GM12878 (cell line): ENCODE data around the gene CACNA1S. TPM values are rescaled to one million over a fixed set of nuclear protein-coding genes. Genes with fewer than 3 reads are reported as not detected.

Source experiments
- ATAC-seq: fragments of 200-7000 bp; cut with Tn5 transposase; 3 replicates; pipeline ENCODE4 v1.9.1; 2020; ENCODE audit warnings: mild to moderate bottlenecking, moderate library complexity
- BruUV-seq: library from RNA; stranded (reverse); fragments of 400-500 nt; replicated peaks from 2 replicates; lab custom pipeline; 2021; lab: Mats Ljungman, UMichigan
- CTCF ChIA-PET: fragments of 300-600 bp; sonication (Branson Sonifier 250); formaldehyde crosslinking; extraction: SDS; loops from one replicate; lab custom pipeline; 2021; ENCODE audit warnings: inconsistent platforms; lab: Yijun Ruan, JAX
- POLR2A ChIA-PET: fragments of 350-600 bp; formaldehyde crosslinking; extraction: SDS; loops from one replicate; lab custom pipeline; 2021; ENCODE audit warnings: inconsistent platforms; lab: Charles Lee
- RAD21 ChIA-PET: fragments of 300-600 bp; sonication (Branson Sonifier 250); formaldehyde crosslinking; loops from one replicate; lab custom pipeline; 2023; ENCODE audit warnings: antibody characterized with exemption; ENCODE audit not compliant: unreplicated experiment; lab: Charles Lee
- SMC1A ChIA-PET: fragments of 300-600 bp; sonication (Branson Sonifier 250); formaldehyde crosslinking; loops from one replicate; lab custom pipeline; 2023; ENCODE audit not compliant: unreplicated experiment, uncharacterized antibody; lab: Charles Lee
- DNase-seq: peaks from one replicate; pipeline ENCODE4 v3.0.0-alpha.2; 2011; ENCODE audit warnings: low read depth, low spot score
- FAIRE-seq: peaks from 3 replicates; lab custom pipeline; 2011; peaks lifted over from hg19 to GRCh38; lab: Jason Lieb, UNC
- H2AFZ ChIP-seq: 2 replicates; pipeline ENCODE4 v1.6.0; 2011; ENCODE audit warnings: low read depth, low read length, control low read depth; ENCODE audit not compliant: control insufficient read depth
- H3K27ac ChIP-seq: 2 replicates; pipeline ENCODE4 v1.5.1; 2011; ENCODE audit warnings: control low read depth; ENCODE audit not compliant: control insufficient read depth, insufficient read depth
- H3K27me3 ChIP-seq, 2 experiments: replicated peaks in 1 of 2; 2 replicates each; pipeline versions ENCODE4 v1.6.0 to v1.6.1; 2011; ENCODE audit warnings: low read length in 1 of 2; ENCODE audit not compliant: control insufficient read depth in 2 of 2, insufficient read depth in 2 of 2
- H3K36me3 ChIP-seq, 2 experiments: 2 replicates each; pipeline ENCODE4 v1.5.1; 2011; ENCODE audit warnings: low read length in 1 of 2; ENCODE audit not compliant: control insufficient read depth in 2 of 2, insufficient read depth in 2 of 2
- H3K4me1 ChIP-seq: 2 replicates; pipeline ENCODE4 v1.6.1; 2011; ENCODE audit warnings: mild to moderate bottlenecking, low read length, moderate library complexity, mixed read lengths; ENCODE audit not compliant: control insufficient read depth, insufficient read depth
- H3K4me2 ChIP-seq: 2 replicates; pipeline ENCODE4 v1.6.0; 2011; ENCODE audit warnings: control low read depth; ENCODE audit not compliant: control insufficient read depth, insufficient read depth
- H3K4me3 ChIP-seq: fragments of 200-600 bp; sonication (generic); 2 replicates; pipeline ENCODE4 v1.5.1; 2016
- H3K79me2 ChIP-seq: 2 replicates; pipeline ENCODE4 v1.6.0; 2011; ENCODE audit warnings: low read length; ENCODE audit not compliant: control insufficient read depth, insufficient read depth
- H3K9ac ChIP-seq: 2 replicates; pipeline ENCODE4 v1.8.0; 2011; ENCODE audit warnings: low read length, control low read depth, mixed read lengths; ENCODE audit not compliant: control insufficient read depth, insufficient read depth
- H3K9me3 ChIP-seq: replicated peaks from 3 replicates; pipeline ENCODE4 v1.5.1; 2011; ENCODE audit warnings: mild to moderate bottlenecking, low read length; ENCODE audit not compliant: control insufficient read depth, insufficient read depth
- H4K20me1 ChIP-seq: 2 replicates; pipeline ENCODE4 v1.6.0; 2011; ENCODE audit not compliant: control insufficient read depth, insufficient read depth
- BCL11A ChIP-seq: IDR thresholded peaks from 2 replicates; pipeline ENCODE4 v1.6.1; 2011; ENCODE audit warnings: low read depth, low read length
- BMI1 ChIP-seq: fragments of 450-650 bp; IDR thresholded peaks from 2 replicates; pipeline ENCODE4 v1.6.1; 2016; ENCODE audit warnings: mild to moderate bottlenecking, moderate library complexity, borderline replicate concordance
- HDAC6 ChIP-seq: fragments of 200-600 bp; sonication (generic); IDR thresholded peaks from one replicate; pipeline ENCODE4 v1.8.0; 2017; ENCODE audit warnings: antibody characterized with exemption; ENCODE audit not compliant: unreplicated experiment
- NRF1 ChIP-seq: conservative IDR thresholded peaks from 2 replicates; pipeline ENCODE4 v1.6.1; 2011; ENCODE audit warnings: mild to moderate bottlenecking, low read depth, low read length, improper control_type of control experiment
- PKNOX1 ChIP-seq: fragments of 450-650 bp; IDR thresholded peaks from 2 replicates; pipeline ENCODE4 v1.6.1; 2016; ENCODE audit warnings: mild to moderate bottlenecking
- POLR2AphosphoS2 ChIP-seq: IDR thresholded peaks from 2 replicates; pipeline ENCODE4 v1.6.1; 2011; ENCODE audit warnings: low read depth, mild to moderate bottlenecking, low read length, improper control_type of control experiment, moderate library complexity
- RAD21 ChIP-seq: IDR thresholded peaks from 2 replicates; pipeline ENCODE4 v1.6.1; 2011; ENCODE audit warnings: mild to moderate bottlenecking, low read depth, low read length, moderate library complexity; ENCODE audit not compliant: insufficient read depth
- RFX5 ChIP-seq: IDR thresholded peaks from 2 replicates; pipeline ENCODE4 v1.6.1; 2011; ENCODE audit warnings: low read depth, low read length, improper control_type of control experiment
- SMC3 ChIP-seq: IDR thresholded peaks from 2 replicates; pipeline ENCODE4 v1.6.1; 2011; ENCODE audit warnings: low read length, improper control_type of control experiment, borderline replicate concordance
- TCF7 ChIP-seq: IDR thresholded peaks from 2 replicates; pipeline ENCODE4 v1.6.1; 2014; ENCODE audit warnings: antibody characterized with exemption, borderline replicate concordance
- YY1 ChIP-seq: IDR thresholded peaks from 2 replicates; pipeline ENCODE4 v1.6.1; 2011; ENCODE audit warnings: low read depth, mild to moderate bottlenecking, low read length
- ZBTB11 ChIP-seq: fragments of 450-650 bp; formaldehyde crosslinking; IDR thresholded peaks from 2 replicates; pipeline ENCODE4 v1.5.0; 2022; ENCODE audit warnings: mild to moderate bottlenecking, missing genetic modification characterization
- WGBS: methylation state at CpG from one replicate; pipeline ENCODE4 v1.1.6; 2016; ENCODE audit warnings: low lambda C conversion rate; ENCODE audit not compliant: insufficient replicate concordance, insufficient coverage; ENCODE audit errors: missing lambda C conversion rate; 5-methylcytosine and 5-hydroxymethylcytosine counted together
- in situ Hi-C: fragments of 300-500 bp; cut with MboI; formaldehyde crosslinking; loops from 9 replicates; pipeline ENCODE4 v1.14.3; 2018; ENCODE audit warnings: mixed read lengths
- intact Hi-C: fragments of 100-400 bp; cut with micrococcal nuclease; formaldehyde crosslinking; loops from one replicate; pipeline ENCODE4 v1.14.2; 2022; ENCODE audit not compliant: unreplicated experiment
- polyA plus RNA-seq, 11 experiments: library from polyadenylated mRNA; depleted of rRNA in 4 of 11; unstranded in 6 of 11; stranded (reverse) in 5 of 11; fragments of >200 nt; fragmentation: Nextera tagmentation in 4 of 11; fragmentation: Illumina TruSeq in 1 of 11; extraction: Ambion mirVana in 4 of 11; extraction: Trizol in 1 of 11; gene quantifications; 1 replicate in 1 of 11; 2 replicates in 10 of 11; pipeline versions ENCODE4 v1.2.1 to v1.2.3, GENCODE V29; 2011 to 2016; ENCODE audit warnings: inconsistent platforms in 2 of 11, missing spikeins in 2 of 11, low read depth in 1 of 11
- total RNA-seq, 4 experiments: library from RNA; depleted of rRNA in 3 of 4; stranded (reverse); fragments of >200 nt in 3 of 4; fragmentation: Illumina TruSeq in 1 of 4; extraction: Trizol in 1 of 4; gene quantifications; 2 replicates each; pipeline versions ENCODE4 v1.2.1 to v1.2.3, GENCODE V29; 2013 to 2021
- TF ChIP-seq, protein P1 (sequence below), 3 experiments: IDR thresholded peaks in 2 of 3; conservative IDR thresholded peaks in 1 of 3; 2 replicates each; pipeline ENCODE4 v1.5.1; 2011; ENCODE audit warnings: low read depth in 3 of 3, low read length in 3 of 3, mild to moderate bottlenecking in 3 of 3, control low read depth in 2 of 3, moderate library complexity in 2 of 3, inconsistent platforms in 1 of 3, mixed read lengths in 1 of 3; ENCODE audit not compliant: control insufficient read depth in 2 of 3, insufficient read depth in 1 of 3; ENCODE audit errors: extremely low read depth in 1 of 3

CACNA1S gene
- total and polyA plus RNA-seq, 10 of the 15 experiments (the other 5 are each of a cell fraction or from before 2014, with no cell fraction given), result under 0.01 to 0.04 (median 0.02) TPM; not detected in 6

GRCh38 chr1:201149400-201149799 lies 37.2 kb upstream of the CACNA1S start:
- Histone ChIP-seq H3K9me3 (no peaks in the 10 kb centered on the region), H4K20me1 (no peaks in the 10 kb centered on the region), H3K4me2 (no peak overlapping the region), H3K27me3 (no peaks in the 10 kb centered on the region), H3K9ac (no peak overlapping the region), H3K4me1 (peaks cover 8% of the 10 kb centered on the region; the same call in 1 of the 2 replicates), H2AFZ (no peak overlapping the region), H3K27ac (no peak overlapping the region), H3K79me2 (peaks cover 5% of the 10 kb centered on the region; the same call in 1 of the 2 replicates), H3K36me3 (peaks cover 0 to 4% of the 10 kb centered on the region in 2 experiments; a peak in 3 of 4 replicates), H3K4me3 (no peak overlapping the region)
- POLR2A ChIA-PET, result no interaction called here
- BruUV-seq, result no TSS peak
- CTCF ChIA-PET, result interaction anchor here (0.6 to 3.0 kb wide), 18 partner anchors 9 to 608 kb away, joined by 3 to 19 read pairs (median 4); no protein-coding TSS in a partner anchor
- DNase-seq, result no peak
- TF ChIP-seq, protein P1, sequence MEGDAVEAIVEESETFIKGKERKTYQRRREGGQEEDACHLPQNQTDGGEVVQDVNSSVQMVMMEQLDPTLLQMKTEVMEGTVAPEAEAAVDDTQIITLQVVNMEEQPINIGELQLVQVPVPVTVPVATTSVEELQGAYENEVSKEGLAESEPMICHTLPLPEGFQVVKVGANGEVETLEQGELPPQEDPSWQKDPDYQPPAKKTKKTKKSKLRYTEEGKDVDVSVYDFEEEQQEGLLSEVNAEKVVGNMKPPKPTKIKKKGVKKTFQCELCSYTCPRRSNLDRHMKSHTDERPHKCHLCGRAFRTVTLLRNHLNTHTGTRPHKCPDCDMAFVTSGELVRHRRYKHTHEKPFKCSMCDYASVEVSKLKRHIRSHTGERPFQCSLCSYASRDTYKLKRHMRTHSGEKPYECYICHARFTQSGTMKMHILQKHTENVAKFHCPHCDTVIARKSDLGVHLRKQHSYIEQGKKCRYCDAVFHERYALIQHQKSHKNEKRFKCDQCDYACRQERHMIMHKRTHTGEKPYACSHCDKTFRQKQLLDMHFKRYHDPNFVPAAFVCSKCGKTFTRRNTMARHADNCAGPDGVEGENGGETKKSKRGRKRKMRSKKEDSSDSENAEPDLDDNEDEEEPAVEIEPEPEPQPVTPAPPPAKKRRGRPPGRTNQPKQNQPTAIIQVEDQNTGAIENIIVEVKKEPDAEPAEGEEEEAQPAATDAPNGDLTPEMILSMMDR (IDR thresholded peaks at IDR 0.05 in 2 of 3, conservative IDR thresholded peaks at IDR 0.05 in 1 of 3; ENCODE audit: control insufficient read depth in 2 of 3, extremely low read depth in 1 of 3, insufficient read depth in 1 of 3, low read depth in 3 of 3, low read length in 3 of 3), result peak; percentile 41 to 52 (median 44); a peak in 4 of 6 replicates
- TF ChIP-seq RFX5 (no peak), TCF7 (no peak), SMC3 (peak; percentile 42; the same call in 1 of the 2 replicates), HDAC6 (no peak), ZBTB11 (CRISPR knock-in tag) (no peak), BCL11A (no peak), RAD21 (peak; percentile 51), NRF1 (no peak), POLR2AphosphoS2 (no peak), PKNOX1 (no peak), BMI1 (no peak), YY1 (0 out of 2 replicates have a peak, but pooled peaks have one; percentile 29)
- intact Hi-C loops, result loop anchor here (1.0 kb wide), 1 partner anchor 74 kb away; no protein-coding TSS in a partner anchor
- peak; percentile 59 for ATAC-seq
- 42% methylated on average over 4 of the region's 4 CpGs for WGBS
- peak; percentile 62 for FAIRE-seq
- in situ Hi-C loops, result no loop called here
- RAD21 ChIA-PET, result interaction anchor here (1.1 to 1.2 kb wide), 2 partner anchors 10 to 35 kb away, joined by 3 to 4 read pairs; no protein-coding TSS in a partner anchor
- SMC1A ChIA-PET, result interaction anchor here (1.4 to 1.5 kb wide), 2 partner anchors 75 to 123 kb away, joined by 3 read pairs; no protein-coding TSS in a partner anchor
